A673 (cell line): ENCODE measurements around the gene WDPCP. TPM values are rescaled to one million over a fixed set of nuclear protein-coding genes. Genes with fewer than 3 reads are reported as not detected.

Experiments used
- BruUV-seq: library from RNA; stranded (reverse); fragments of 400-500 nt; replicated peaks from 2 replicates; lab custom pipeline; 2021; lab: Mats Ljungman, UMichigan
- CTCF ChIA-PET: fragments of 300-600 bp; sonication (Branson Sonifier 250); formaldehyde crosslinking; loops from one replicate; lab custom pipeline; 2022; ENCODE audit warnings: antibody characterized with exemption; lab: Charles Lee
- POLR2A ChIA-PET: fragments of 300-600 bp; sonication (Branson Sonifier 250); formaldehyde crosslinking; loops from one replicate; lab custom pipeline; 2022; ENCODE audit warnings: antibody characterized with exemption; ENCODE audit not compliant: low non-redundant PET; lab: Charles Lee
- DNase-seq: peaks from one replicate; pipeline ENCODE4 v3.0.0-alpha.2; 2015; ENCODE audit warnings: low spot score
- H3K27ac ChIP-seq: fragments of 200-600 bp; sonication (generic); 2 replicates; pipeline ENCODE4 v1.5.1; 2016; ENCODE audit warnings: mixed run types, low read depth, mild to moderate bottlenecking, mixed read lengths, antibody characterized with exemption, low read length; ENCODE audit not compliant: poor library complexity, severe bottlenecking
- H3K27me3 ChIP-seq: fragments of 200-600 bp; sonication (generic); replicated peaks from 2 replicates; pipeline ENCODE4 v1.6.1; 2017; ENCODE audit warnings: mixed run types, low read depth, mild to moderate bottlenecking, mixed read lengths, antibody characterized with exemption, low read length; ENCODE audit not compliant: insufficient read depth, poor library complexity
- H3K36me3 ChIP-seq: fragments of 200-600 bp; sonication (generic); 2 replicates; pipeline ENCODE4 v1.6.1; 2016; ENCODE audit warnings: mixed run types, mild to moderate bottlenecking, mixed read lengths, antibody characterized with exemption, low read length; ENCODE audit not compliant: insufficient read depth, poor library complexity, severe bottlenecking
- H3K4me1 ChIP-seq: fragments of 200-600 bp; sonication (generic); 2 replicates; pipeline ENCODE4 v1.6.1; 2017; ENCODE audit warnings: mixed run types, mild to moderate bottlenecking, mixed read lengths, antibody characterized with exemption, low read length; ENCODE audit not compliant: insufficient read depth, poor library complexity, severe bottlenecking
- H3K4me3 ChIP-seq: fragments of 200-600 bp; sonication (generic); 2 replicates; pipeline ENCODE4 v1.5.1; 2016; ENCODE audit warnings: low read depth, mixed run types, mild to moderate bottlenecking, mixed read lengths, low read length; ENCODE audit not compliant: poor library complexity, severe bottlenecking
- H3K9me3 ChIP-seq: fragments of 200-600 bp; sonication (generic); 2 replicates; pipeline ENCODE4 v1.6.1; 2016; ENCODE audit warnings: mixed run types, low read depth, mild to moderate bottlenecking, mixed read lengths, antibody characterized with exemption, low read length; ENCODE audit not compliant: poor library complexity, severe bottlenecking
- EZH2 ChIP-seq: fragments of 200-600 bp; sonication (generic); IDR thresholded peaks from 2 replicates; pipeline ENCODE4 v1.6.1; 2017; ENCODE audit warnings: borderline replicate concordance, low read depth, mild to moderate bottlenecking, mixed read lengths, antibody characterized with exemption, low read length; ENCODE audit not compliant: poor library complexity, severe bottlenecking
- intact Hi-C: fragments of 100-400 bp; cut with micrococcal nuclease; formaldehyde crosslinking; loops from one replicate; pipeline ENCODE4 v1.10.0; 2022; ENCODE audit not compliant: unreplicated experiment
- total RNA-seq: library from RNA; stranded (reverse); gene quantifications from 2 replicates; pipeline ENCODE4 v1.2.3, GENCODE V29; 2021
- TF ChIP-seq, protein P1 (sequence below): fragments of 300-800, 200-600 bp; sonication (generic); conservative IDR thresholded peaks from 2 replicates; pipeline ENCODE4 v1.5.1; 2017; ENCODE audit warnings: low read depth, mild to moderate bottlenecking, antibody characterized with exemption, low read length, moderate library complexity, mixed read lengths

WDPCP gene
- total RNA-seq, 1 experiment from 2014 or later, result 7.9 TPM

DNA sequence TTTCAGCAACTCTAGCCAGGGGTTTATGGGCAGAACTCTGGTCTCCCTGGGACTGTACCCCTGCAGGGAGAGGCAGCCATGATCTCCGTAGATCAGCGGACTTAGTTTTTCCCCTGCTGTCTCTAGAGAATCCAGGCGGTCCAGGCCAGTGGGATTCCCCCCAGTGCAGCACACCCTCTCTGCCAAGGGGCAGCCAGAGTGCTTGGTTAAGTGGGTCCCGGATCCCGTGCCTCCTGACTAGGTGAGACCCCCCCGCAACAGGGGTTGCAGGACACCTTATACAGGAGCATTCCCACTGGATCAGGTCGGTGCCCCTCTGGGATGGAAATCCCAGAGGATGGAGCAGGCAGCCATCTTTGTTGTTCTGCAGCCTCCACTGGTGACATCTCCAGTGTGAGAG, 33.0 kb downstream of the WDPCP start:
- Histone ChIP-seq H3K4me3 (no peak overlapping the region), H3K27ac (no peak overlapping the region), H3K9me3 (no peaks in the 10 kb centered on the region), H3K36me3 (no peaks in the 10 kb centered on the region), H3K4me1 (no peaks in the 10 kb centered on the region), H3K27me3 (no peaks in the 10 kb centered on the region)
- intact Hi-C loops, result no loop called here
- TF ChIP-seq, protein P1, sequence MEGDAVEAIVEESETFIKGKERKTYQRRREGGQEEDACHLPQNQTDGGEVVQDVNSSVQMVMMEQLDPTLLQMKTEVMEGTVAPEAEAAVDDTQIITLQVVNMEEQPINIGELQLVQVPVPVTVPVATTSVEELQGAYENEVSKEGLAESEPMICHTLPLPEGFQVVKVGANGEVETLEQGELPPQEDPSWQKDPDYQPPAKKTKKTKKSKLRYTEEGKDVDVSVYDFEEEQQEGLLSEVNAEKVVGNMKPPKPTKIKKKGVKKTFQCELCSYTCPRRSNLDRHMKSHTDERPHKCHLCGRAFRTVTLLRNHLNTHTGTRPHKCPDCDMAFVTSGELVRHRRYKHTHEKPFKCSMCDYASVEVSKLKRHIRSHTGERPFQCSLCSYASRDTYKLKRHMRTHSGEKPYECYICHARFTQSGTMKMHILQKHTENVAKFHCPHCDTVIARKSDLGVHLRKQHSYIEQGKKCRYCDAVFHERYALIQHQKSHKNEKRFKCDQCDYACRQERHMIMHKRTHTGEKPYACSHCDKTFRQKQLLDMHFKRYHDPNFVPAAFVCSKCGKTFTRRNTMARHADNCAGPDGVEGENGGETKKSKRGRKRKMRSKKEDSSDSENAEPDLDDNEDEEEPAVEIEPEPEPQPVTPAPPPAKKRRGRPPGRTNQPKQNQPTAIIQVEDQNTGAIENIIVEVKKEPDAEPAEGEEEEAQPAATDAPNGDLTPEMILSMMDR, result no peak
- TF ChIP-seq EZH2, result no peak
- no peak for DNase-seq
- BruUV-seq, result no TSS peak
- POLR2A ChIA-PET, result no interaction called here
- CTCF ChIA-PET, result no interaction called here

DNA sequence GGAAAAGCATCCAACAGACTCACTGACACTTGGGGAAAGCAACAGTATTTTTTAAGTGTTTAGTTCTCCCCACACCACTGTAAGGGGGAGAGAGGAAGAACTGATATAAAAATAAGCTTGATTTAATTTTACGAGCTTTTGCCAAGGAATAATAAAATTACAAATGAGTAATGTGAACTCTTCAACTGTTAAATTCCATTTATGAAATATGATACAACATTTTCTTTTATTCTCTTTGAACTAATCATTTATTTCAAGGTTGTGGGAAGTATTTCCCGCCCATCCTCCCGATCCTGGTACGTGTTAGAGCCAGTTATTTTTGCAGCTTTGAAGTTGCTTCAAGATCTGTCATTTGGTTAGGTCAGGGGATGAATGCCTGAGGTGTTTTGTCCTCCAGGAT, 35.2 kb downstream of the WDPCP start:
- no peaks in the 10 kb centered on the region for H3K4me1 ChIP-seq
- no peak overlapping the region for H3K27ac ChIP-seq
- no peaks in the 10 kb centered on the region for H3K27me3 ChIP-seq
- no TSS peak for BruUV-seq
- H3K9me3 ChIP-seq, result no peaks in the 10 kb centered on the region
- ChIA-PET CTCF (no interaction called here), POLR2A (no interaction called here)
- TF ChIP-seq, protein P1, result no peak
- TF ChIP-seq EZH2, result no peak
- H3K4me3 ChIP-seq, result no peak overlapping the region
- intact Hi-C loops, result no loop called here
- no peaks in the 10 kb centered on the region for H3K36me3 ChIP-seq
- no peak for DNase-seq

DNA sequence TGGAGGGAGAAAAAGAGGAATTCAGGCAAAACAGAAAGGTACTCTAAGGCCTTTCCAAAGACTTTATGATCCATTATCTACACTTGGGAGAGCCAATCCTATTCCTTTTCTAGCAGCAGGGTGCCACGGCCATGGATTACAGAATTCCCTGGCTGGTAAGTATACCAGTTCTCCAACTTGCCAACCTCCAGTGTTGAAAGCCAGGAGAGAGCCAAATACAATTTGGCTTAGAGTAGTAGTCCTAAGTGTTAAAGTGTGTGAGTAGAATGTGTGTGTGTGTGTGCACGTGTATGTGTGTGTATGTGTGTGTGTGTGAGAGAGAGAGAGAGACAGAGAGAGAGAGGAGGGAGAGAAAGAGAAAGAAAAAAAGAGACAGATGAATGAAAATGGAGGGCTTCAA, 43.3 kb downstream of the WDPCP start:
- no peak for DNase-seq
- Histone ChIP-seq H3K4me3 (no peak overlapping the region), H3K4me1 (peaks cover 4% of the 10 kb centered on the region), H3K9me3 (no peaks in the 10 kb centered on the region), H3K27ac (no peak overlapping the region), H3K27me3 (no peaks in the 10 kb centered on the region), H3K36me3 (no peaks in the 10 kb centered on the region)
- BruUV-seq, result no TSS peak
- CTCF ChIA-PET, result no interaction called here
- intact Hi-C loops, result no loop called here
- POLR2A ChIA-PET, result no interaction called here
- TF ChIP-seq EZH2, result no peak
- TF ChIP-seq, protein P1, result no peak
